ENCODE data around the gene TJP3.

Gene TJP3

GRCh38 chr19:3710265-3710812 is 2.2 kb downstream of the TJP3 start:
- DNase-seq (ENCODE audit: low spot score): peak; percentile 72

- DNase-seq (ENCODE audit: low spot score): no peak
Observed at GRCh38 chr19:3712663-3713611, 4.8 kb downstream of the TJP3 start.

- DNase-seq (ENCODE audit: low spot score): no peak
Observed at GRCh38 chr19:3716147-3716668, 8.0 kb downstream of the TJP3 start.

- DNase-seq (ENCODE audit: low spot score): no peak
Observed at GRCh38 chr19:3719868-3720267, 11.7 kb downstream of the TJP3 start.

GRCh38 chr19:3720349-3720917 is 12.2 kb downstream of the TJP3 start:
- no peak for DNase-seq (ENCODE audit: low spot score)

- DNase-seq (ENCODE audit: low spot score): no peak
Observed at GRCh38 chr19:3721131-3721886, 13.1 kb downstream of the TJP3 start.

- DNase-seq (ENCODE audit: low spot score): no peak
Observed at GRCh38 chr19:3721887-3722442, 13.8 kb downstream of the TJP3 start.

- no peak for DNase-seq (ENCODE audit: low spot score)
Observed at GRCh38 chr19:3722443-3723109, 14.4 kb downstream of the TJP3 start.

GRCh38 chr19:3723110-3723488 is 14.9 kb downstream of the TJP3 start:
- no peak for DNase-seq (ENCODE audit: low spot score)

GRCh38 chr19:3723883-3724282 is 15.7 kb downstream of the TJP3 start:
- DNase-seq (ENCODE audit: low spot score): no peak

- DNase-seq (ENCODE audit: low spot score): no peak
Observed at GRCh38 chr19:3725121-3725520, 16.9 kb downstream of the TJP3 start.

- no peak for DNase-seq (ENCODE audit: low spot score)
Observed at GRCh38 chr19:3725640-3726310, 17.6 kb downstream of the TJP3 start.

- no peak for DNase-seq (ENCODE audit: low spot score)
Observed at GRCh38 chr19:3730457-3730958, 22.3 kb downstream of the TJP3 start.

- DNase-seq (ENCODE audit: low spot score): no peak
Observed at GRCh38 chr19:3732108-3732507, 23.9 kb downstream of the TJP3 start.

- no peak for DNase-seq (ENCODE audit: low spot score)
Observed at GRCh38 chr19:3733549-3734309, 25.5 kb downstream of the TJP3 start.

- DNase-seq (ENCODE audit: low spot score): no peak
Observed at GRCh38 chr19:3734310-3734600, 26.1 kb downstream of the TJP3 start.

- DNase-seq (ENCODE audit: low spot score): no peak
Observed at GRCh38 chr19:3736106-3736724, 28.0 kb downstream of the TJP3 start.

- DNase-seq (ENCODE audit: low spot score): no peak
Observed at GRCh38 chr19:3737487-3738205, 29.5 kb downstream of the TJP3 start.

Data from pons (tissue), 1 donor.